Osteoblast (primary cell): ENCODE results near the gene BHLHE23. TPM values are rescaled to one million over a fixed set of nuclear protein-coding genes. Genes with fewer than 3 reads are reported as not detected.

Source experiments
- DNase-seq: peaks from one replicate; pipeline ENCODE4 v3.0.0; 2011; ENCODE audit warnings: low spot score, mixed read lengths; ENCODE audit not compliant: insufficient read length; ENCODE audit errors: missing footprints
- H2AFZ ChIP-seq: 2 replicates; pipeline ENCODE4 v1.6.0; 2011; ENCODE audit warnings: mild to moderate bottlenecking, low read length
- H3K27ac ChIP-seq: 2 replicates; pipeline ENCODE4 v1.5.1; 2011; ENCODE audit warnings: mild to moderate bottlenecking, low read depth, low read length, moderate library complexity
- H3K27me3 ChIP-seq: 2 replicates; pipeline ENCODE4 v1.6.0; 2012; ENCODE audit warnings: mild to moderate bottlenecking, control low read depth, inconsistent platforms, low read length, moderate library complexity; ENCODE audit not compliant: insufficient read depth
- H3K36me3 ChIP-seq: 2 replicates; pipeline ENCODE4 v1.5.1; 2011; ENCODE audit warnings: mild to moderate bottlenecking, low read length, control low read depth, moderate library complexity; ENCODE audit not compliant: insufficient read depth
- H3K4me1 ChIP-seq: 2 replicates; pipeline ENCODE4 v1.5.1; 2011; ENCODE audit warnings: mild to moderate bottlenecking, low read length, control low read depth, moderate library complexity; ENCODE audit not compliant: insufficient read depth
- H3K4me2 ChIP-seq: 2 replicates; pipeline ENCODE4 v1.6.0; 2011; ENCODE audit warnings: mild to moderate bottlenecking, low read length; ENCODE audit not compliant: insufficient read depth
- H3K4me3 ChIP-seq: fragments of 200-600 bp; sonication (generic); 3 replicates; pipeline ENCODE4 v1.5.1; 2012; ENCODE audit warnings: mild to moderate bottlenecking, low read length, inconsistent platforms; ENCODE audit not compliant: insufficient read depth
- H3K79me2 ChIP-seq: 2 replicates; pipeline ENCODE4 v1.6.0; 2012; ENCODE audit warnings: mild to moderate bottlenecking, low read length, control low read depth, inconsistent platforms; ENCODE audit not compliant: insufficient read depth
- H3K9me3 ChIP-seq: 2 replicates; pipeline ENCODE4 v1.5.1; 2011; ENCODE audit warnings: low read depth, low read length, control low read depth
- H4K20me1 ChIP-seq: 2 replicates; pipeline ENCODE4 v1.6.0; 2012; ENCODE audit warnings: mild to moderate bottlenecking, low read length, control low read depth; ENCODE audit not compliant: insufficient read depth
- total RNA-seq: library from RNA; depleted of rRNA; stranded (reverse); fragments of >200 nt; gene quantifications from 2 replicates; pipeline ENCODE4 v1.2.3, GENCODE V29; 2012
- TF ChIP-seq, protein P1 (sequence below): IDR thresholded peaks from 2 replicates; pipeline ENCODE4 v1.5.1; 2011; ENCODE audit warnings: mild to moderate bottlenecking, low read depth, low read length, moderate library complexity; ENCODE audit errors: extremely low read depth

Gene BHLHE23
- total RNA-seq, 1 donor = not detected

DNA sequence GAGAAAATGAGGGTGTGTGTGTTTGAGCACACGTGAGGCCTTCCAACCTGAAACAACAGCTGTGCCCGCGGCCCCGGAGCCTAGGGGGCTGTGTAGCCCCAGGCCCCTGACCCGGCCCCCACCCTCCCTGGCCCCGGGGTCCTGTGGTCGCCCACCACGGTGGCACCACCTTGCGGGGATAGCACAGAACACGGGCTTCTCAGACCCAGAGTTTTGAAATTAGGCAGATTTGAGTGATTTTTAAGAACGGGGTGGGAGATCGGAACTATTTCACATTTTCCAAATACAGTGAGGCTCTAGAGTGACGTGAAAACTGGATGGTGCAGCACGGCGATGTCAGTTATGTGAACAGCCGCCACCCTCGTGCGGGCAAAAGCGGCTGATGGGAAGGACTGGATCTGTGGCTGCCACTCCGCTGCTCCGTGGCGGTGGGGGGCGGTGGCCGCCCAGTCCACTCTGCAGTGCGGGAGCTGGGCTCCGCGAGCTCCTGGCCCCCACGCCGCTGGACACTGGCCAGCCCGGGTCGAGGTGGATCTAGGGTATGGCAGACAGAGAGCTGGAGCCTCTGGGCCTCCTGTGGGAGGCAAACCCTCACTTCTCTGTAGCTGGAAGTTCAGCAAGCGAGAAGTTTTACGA lies 17.3 kb upstream of the BHLHE23 start:
- Histone ChIP-seq H3K4me3 (no peak overlapping the region), H3K36me3 (no peaks in the 10 kb centered on the region), H3K9me3 (no peaks in the 10 kb centered on the region), H3K27ac (no peak overlapping the region), H3K4me2 (no peak overlapping the region), H3K27me3 (peaks cover 75% of the 10 kb centered on the region), H2AFZ (no peak overlapping the region), H3K79me2 (no peaks in the 10 kb centered on the region), H4K20me1 (no peaks in the 10 kb centered on the region), H3K4me1 (no peaks in the 10 kb centered on the region)
- DNase-seq = no peak
- TF ChIP-seq, protein P1, sequence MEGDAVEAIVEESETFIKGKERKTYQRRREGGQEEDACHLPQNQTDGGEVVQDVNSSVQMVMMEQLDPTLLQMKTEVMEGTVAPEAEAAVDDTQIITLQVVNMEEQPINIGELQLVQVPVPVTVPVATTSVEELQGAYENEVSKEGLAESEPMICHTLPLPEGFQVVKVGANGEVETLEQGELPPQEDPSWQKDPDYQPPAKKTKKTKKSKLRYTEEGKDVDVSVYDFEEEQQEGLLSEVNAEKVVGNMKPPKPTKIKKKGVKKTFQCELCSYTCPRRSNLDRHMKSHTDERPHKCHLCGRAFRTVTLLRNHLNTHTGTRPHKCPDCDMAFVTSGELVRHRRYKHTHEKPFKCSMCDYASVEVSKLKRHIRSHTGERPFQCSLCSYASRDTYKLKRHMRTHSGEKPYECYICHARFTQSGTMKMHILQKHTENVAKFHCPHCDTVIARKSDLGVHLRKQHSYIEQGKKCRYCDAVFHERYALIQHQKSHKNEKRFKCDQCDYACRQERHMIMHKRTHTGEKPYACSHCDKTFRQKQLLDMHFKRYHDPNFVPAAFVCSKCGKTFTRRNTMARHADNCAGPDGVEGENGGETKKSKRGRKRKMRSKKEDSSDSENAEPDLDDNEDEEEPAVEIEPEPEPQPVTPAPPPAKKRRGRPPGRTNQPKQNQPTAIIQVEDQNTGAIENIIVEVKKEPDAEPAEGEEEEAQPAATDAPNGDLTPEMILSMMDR = no peak

GRCh38 chr20:63023071-63023935 lies 16.5 kb upstream of the BHLHE23 start:
- H3K4me2 ChIP-seq = no peak overlapping the region
- no peaks in the 10 kb centered on the region for H4K20me1 ChIP-seq
- DNase-seq = no peak
- TF ChIP-seq, protein P1 = no peak
- no peaks in the 10 kb centered on the region for H3K79me2 ChIP-seq
- no peak overlapping the region for H3K4me3 ChIP-seq
- no peak overlapping the region for H3K27ac ChIP-seq
- H3K36me3 ChIP-seq = no peaks in the 10 kb centered on the region
- no peak overlapping the region for H2AFZ ChIP-seq
- peaks cover 76% of the 10 kb centered on the region for H3K27me3 ChIP-seq
- no peaks in the 10 kb centered on the region for H3K9me3 ChIP-seq
- H3K4me1 ChIP-seq = no peaks in the 10 kb centered on the region

DNA sequence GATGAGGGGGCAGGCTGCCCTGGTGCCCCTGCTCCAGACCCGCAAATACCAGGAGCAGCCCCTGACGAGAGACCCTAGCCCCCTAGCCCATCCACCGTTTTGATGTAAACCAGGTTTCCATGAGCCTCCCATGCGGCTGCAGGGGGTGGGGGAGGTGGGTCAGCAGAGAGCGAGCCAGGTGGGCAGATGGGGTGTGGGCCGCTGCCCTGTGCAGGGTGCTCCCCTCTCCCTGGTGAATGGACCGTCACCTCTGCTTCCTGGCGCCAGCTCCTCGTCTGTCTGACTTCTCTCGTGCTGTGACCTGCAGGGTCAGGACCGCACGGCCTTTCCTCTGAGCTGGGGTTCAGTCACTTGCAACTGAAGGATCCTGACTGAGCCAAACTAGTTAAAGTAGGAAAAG lies 15.7 kb upstream of the BHLHE23 start:
- Histone ChIP-seq H3K36me3 (no peaks in the 10 kb centered on the region), H3K9me3 (no peaks in the 10 kb centered on the region), H3K4me1 (no peaks in the 10 kb centered on the region), H2AFZ (no peak overlapping the region), H3K4me2 (no peak overlapping the region), H3K79me2 (no peaks in the 10 kb centered on the region), H4K20me1 (no peaks in the 10 kb centered on the region), H3K27me3 (peaks cover 72% of the 10 kb centered on the region), H3K27ac (no peak overlapping the region), H3K4me3 (no peak overlapping the region)
- TF ChIP-seq, protein P1 = no peak
- no peak for DNase-seq
